ENCODE data around the gene ZNF598.

DNA sequence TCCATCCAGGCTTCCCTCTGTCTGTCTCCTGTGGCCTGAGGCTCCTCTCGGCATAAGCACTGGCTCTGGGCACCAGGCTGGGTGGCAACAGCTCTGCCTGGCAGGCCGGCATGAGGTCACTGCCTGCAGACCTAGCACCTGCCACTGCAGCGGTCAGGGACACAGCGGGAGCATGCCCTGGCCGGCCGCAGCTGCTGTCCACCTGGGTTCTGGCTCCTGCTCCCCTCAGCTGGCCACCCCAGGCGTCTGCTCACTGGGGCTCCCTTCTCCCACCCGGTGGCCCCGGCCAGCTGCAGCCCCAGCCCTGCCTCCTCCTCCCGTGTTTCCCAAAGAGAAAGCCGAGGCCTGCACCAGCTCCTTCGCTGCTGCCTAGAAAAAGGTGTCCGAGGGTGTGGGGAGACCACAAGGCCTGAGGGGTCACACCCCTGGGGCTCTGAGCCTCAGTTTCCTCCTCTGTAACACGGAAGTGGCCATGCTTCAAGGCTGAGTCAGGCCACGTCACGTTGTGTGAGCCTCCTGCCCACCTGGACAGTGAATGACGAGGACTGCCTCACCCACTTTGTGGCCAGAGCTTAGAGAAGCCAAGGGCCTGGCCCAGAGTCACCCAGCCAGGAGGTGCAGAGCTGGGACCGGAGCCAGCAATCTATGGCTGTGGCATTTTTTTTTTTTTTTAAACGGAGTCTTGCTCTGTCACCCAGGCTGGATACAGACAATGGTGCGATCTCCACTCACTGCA is 31.3 kb upstream of the ZNF598 start:
- TF ChIP-seq SP1 (IDR thresholded peaks at IDR 0.05), result no peak
- no peak for TF ChIP-seq EGR1 (IDR thresholded peaks at IDR 0.05; ENCODE audit: low read depth in 2 of 2)
- no peak for TF ChIP-seq CTCF (IDR thresholded peaks at IDR 0.05; ENCODE audit: low read depth, low read length, missing input control)
- peak; percentile 6 for TF ChIP-seq YY1 (IDR thresholded peaks at IDR 0.05)
- TF ChIP-seq REST (IDR thresholded peaks at IDR 0.05), result peak; percentile 27
- no peak for TF ChIP-seq HNF4G (IDR thresholded peaks at IDR 0.05)
- TF ChIP-seq, protein P1, sequence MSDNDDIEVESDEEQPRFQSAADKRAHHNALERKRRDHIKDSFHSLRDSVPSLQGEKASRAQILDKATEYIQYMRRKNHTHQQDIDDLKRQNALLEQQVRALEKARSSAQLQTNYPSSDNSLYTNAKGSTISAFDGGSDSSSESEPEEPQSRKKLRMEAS (IDR thresholded peaks at IDR 0.05), result no peak
- TF ChIP-seq, protein P2, sequence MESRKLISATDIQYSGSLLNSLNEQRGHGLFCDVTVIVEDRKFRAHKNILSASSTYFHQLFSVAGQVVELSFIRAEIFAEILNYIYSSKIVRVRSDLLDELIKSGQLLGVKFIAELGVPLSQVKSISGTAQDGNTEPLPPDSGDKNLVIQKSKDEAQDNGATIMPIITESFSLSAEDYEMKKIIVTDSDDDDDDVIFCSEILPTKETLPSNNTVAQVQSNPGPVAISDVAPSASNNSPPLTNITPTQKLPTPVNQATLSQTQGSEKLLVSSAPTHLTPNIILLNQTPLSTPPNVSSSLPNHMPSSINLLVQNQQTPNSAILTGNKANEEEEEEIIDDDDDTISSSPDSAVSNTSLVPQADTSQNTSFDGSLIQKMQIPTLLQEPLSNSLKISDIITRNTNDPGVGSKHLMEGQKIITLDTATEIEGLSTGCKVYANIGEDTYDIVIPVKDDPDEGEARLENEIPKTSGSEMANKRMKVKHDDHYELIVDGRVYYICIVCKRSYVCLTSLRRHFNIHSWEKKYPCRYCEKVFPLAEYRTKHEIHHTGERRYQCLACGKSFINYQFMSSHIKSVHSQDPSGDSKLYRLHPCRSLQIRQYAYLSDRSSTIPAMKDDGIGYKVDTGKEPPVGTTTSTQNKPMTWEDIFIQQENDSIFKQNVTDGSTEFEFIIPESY (IDR thresholded peaks at IDR 0.05), result no peak
- TF ChIP-seq TAF1 (conservative IDR thresholded peaks at IDR 0.05), result no peak
- TF ChIP-seq RAD21 (IDR thresholded peaks at IDR 0.05), result no peak
- no peak for TF ChIP-seq GABPA (IDR thresholded peaks at IDR 0.05 in 1 of 2, conservative IDR thresholded peaks at IDR 0.05 in 1 of 2)
